ENCODE results near the gene FSIP1. TPM values are rescaled to one million over a fixed set of nuclear protein-coding genes. Genes with fewer than 3 reads are reported as not detected.

FSIP1 gene
- total RNA-seq, 1 donor from 2014 or later: 0.53 TPM

- POLR2A ChIA-PET: no interaction called here
- peaks cover 20% of the 10 kb centered on the region for H3K27me3 Mint-ChIP-seq
- TF ChIP-seq, protein P1, sequence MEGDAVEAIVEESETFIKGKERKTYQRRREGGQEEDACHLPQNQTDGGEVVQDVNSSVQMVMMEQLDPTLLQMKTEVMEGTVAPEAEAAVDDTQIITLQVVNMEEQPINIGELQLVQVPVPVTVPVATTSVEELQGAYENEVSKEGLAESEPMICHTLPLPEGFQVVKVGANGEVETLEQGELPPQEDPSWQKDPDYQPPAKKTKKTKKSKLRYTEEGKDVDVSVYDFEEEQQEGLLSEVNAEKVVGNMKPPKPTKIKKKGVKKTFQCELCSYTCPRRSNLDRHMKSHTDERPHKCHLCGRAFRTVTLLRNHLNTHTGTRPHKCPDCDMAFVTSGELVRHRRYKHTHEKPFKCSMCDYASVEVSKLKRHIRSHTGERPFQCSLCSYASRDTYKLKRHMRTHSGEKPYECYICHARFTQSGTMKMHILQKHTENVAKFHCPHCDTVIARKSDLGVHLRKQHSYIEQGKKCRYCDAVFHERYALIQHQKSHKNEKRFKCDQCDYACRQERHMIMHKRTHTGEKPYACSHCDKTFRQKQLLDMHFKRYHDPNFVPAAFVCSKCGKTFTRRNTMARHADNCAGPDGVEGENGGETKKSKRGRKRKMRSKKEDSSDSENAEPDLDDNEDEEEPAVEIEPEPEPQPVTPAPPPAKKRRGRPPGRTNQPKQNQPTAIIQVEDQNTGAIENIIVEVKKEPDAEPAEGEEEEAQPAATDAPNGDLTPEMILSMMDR (IDR thresholded peaks at IDR 0.05): no peak
These were observed 30.4 kb downstream of the FSIP1 start for GRCh38 chr15:39752246-39752645.

GRCh38 chr15:39748276-39748675 lies 34.4 kb downstream of the FSIP1 start:
- ATAC-seq (ENCODE audit: low read depth): no peak
- TF ChIP-seq, protein P1 (IDR thresholded peaks at IDR 0.05): no peak
- H3K27me3 Mint-ChIP-seq: peaks cover 24% of the 10 kb centered on the region
- CTCF ChIA-PET: no interaction called here
- H3K4me3 Mint-ChIP-seq: no peak overlapping the region
- H3K27ac Mint-ChIP-seq: no peak overlapping the region
- POLR2A ChIA-PET: interaction anchor here (0.7 kb wide), 1 partner anchor 26 kb away, joined by 3 read pairs; no protein-coding TSS in a partner anchor
- H3K9me3 Mint-ChIP-seq: no peaks in the 10 kb centered on the region
- no peak for DNase-seq
- H3K4me1 Mint-ChIP-seq: no peaks in the 10 kb centered on the region
- intact Hi-C loops (cut with micrococcal nuclease): no loop called here
- no peaks in the 10 kb centered on the region for H3K36me3 Mint-ChIP-seq (ENCODE audit: low read depth)

More at GRCh38 chr15:39752246-39752645, 30.4 kb downstream of the FSIP1 start:
- no peak for ATAC-seq (ENCODE audit: low read depth)
- H3K9me3 Mint-ChIP-seq: no peaks in the 10 kb centered on the region
- H3K4me3 Mint-ChIP-seq: no peak overlapping the region
- CTCF ChIA-PET: no interaction called here
- no peak overlapping the region for H3K27ac Mint-ChIP-seq
- intact Hi-C loops (cut with micrococcal nuclease): no loop called here
- DNase-seq: no peak
- no peaks in the 10 kb centered on the region for H3K36me3 Mint-ChIP-seq (ENCODE audit: low read depth)
- no peaks in the 10 kb centered on the region for H3K4me1 Mint-ChIP-seq

DNA sequence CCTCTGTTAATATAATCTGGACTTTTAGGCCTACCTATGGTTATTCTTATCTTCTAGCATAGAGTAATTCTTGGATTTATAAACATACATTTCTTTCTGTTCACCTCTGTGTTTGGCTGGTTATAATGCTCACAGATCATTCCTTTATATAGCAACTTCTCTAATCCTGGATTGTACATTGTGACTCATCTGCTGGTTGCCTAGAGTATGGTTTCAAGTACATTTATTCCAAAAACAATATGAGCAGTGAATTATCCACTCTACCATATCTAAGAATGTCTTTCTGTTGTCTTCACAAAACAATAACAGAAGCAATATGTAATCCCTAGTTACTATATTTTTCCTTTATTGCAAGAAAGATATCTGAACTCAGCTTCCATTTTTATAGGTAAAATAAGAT lies 35.3 kb downstream of the FSIP1 start:
- Mint-ChIP-seq H3K27me3 (peaks cover 27% of the 10 kb centered on the region), H3K9me3 (no peaks in the 10 kb centered on the region), H3K27ac (no peak overlapping the region), H3K4me1 (no peaks in the 10 kb centered on the region), H3K4me3 (no peak overlapping the region), H3K36me3 (ENCODE audit: low read depth) (no peaks in the 10 kb centered on the region)
- ATAC-seq (ENCODE audit: low read depth) (no peak), DNase-seq (no peak)
- ChIA-PET POLR2A (no interaction called here), CTCF (no interaction called here)
- TF ChIP-seq, protein P1 (IDR thresholded peaks at IDR 0.05): no peak
- intact Hi-C loops (cut with micrococcal nuclease): no loop called here

DNA sequence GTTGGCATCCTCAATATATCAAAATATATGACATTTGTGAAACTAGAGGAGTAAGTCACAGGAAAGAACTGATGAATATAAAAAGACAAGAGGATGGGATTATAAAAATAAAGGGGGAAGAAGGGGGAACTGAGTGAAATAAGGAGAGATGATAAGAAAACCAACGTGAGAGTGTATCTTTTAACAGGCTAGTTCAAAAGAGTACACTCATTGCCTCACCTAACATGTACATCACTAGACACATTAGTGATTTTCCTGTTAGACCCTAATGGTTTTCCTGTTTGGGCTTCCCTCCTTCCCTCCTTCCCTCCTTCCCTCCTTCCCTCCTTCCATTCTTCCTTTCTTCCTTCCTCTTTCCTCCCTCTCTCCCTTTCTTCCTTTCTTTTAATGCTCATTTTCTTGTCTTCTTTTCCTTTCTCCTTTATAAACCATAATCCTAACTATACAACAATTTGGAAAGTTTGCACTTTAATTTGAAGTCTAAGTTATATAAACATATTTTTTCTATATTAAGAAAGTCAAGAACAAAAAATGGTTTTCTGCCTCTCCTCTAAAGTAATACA lies 35.8 kb downstream of the FSIP1 start:
- Mint-ChIP-seq H3K36me3 (ENCODE audit: low read depth) (no peaks in the 10 kb centered on the region), H3K4me1 (no peaks in the 10 kb centered on the region), H3K9me3 (no peaks in the 10 kb centered on the region), H3K4me3 (no peak overlapping the region), H3K27me3 (peaks cover 27% of the 10 kb centered on the region), H3K27ac (no peak overlapping the region)
- ChIA-PET CTCF (no interaction called here), POLR2A (no interaction called here)
- intact Hi-C loops (cut with micrococcal nuclease): no loop called here
- TF ChIP-seq, protein P1 (IDR thresholded peaks at IDR 0.05): no peak
- ATAC-seq (ENCODE audit: low read depth) (no peak), DNase-seq (no peak)

GRCh38 chr15:39746176-39746575 lies 36.5 kb downstream of the FSIP1 start:
- Mint-ChIP-seq H3K36me3 (ENCODE audit: low read depth) (no peaks in the 10 kb centered on the region), H3K4me1 (no peaks in the 10 kb centered on the region)
- CTCF ChIA-PET: interaction anchor here (1.8 kb wide), 1 partner anchor 11 kb away, joined by 6 read pairs; no protein-coding TSS in a partner anchor

More at GRCh38 chr15:39746176-39746575, 36.5 kb downstream of the FSIP1 start:
- no peak for DNase-seq
- Mint-ChIP-seq H3K4me3 (no peak overlapping the region), H3K27ac (no peak overlapping the region), H3K9me3 (no peaks in the 10 kb centered on the region), H3K27me3 (peaks cover 24% of the 10 kb centered on the region)
- TF ChIP-seq, protein P1 (IDR thresholded peaks at IDR 0.05): no peak
- intact Hi-C loops (cut with micrococcal nuclease): no loop called here
- POLR2A ChIA-PET: no interaction called here
- ATAC-seq (ENCODE audit: low read depth): no peak
